HFF-Myc (cell line): ENCODE results near the gene SLC6A7.

Experiments used
- DNase-seq: peaks from one replicate; pipeline ENCODE4 v3.0.0-alpha.2; 2011; ENCODE audit warnings: low read depth; ENCODE audit errors: extremely low read depth
- H3K4me3 ChIP-seq: replicated peaks from 2 replicates; pipeline ENCODE4 v1.5.1; 2011; ENCODE audit warnings: low read depth, mild to moderate bottlenecking, control low read depth, low read length
- TF ChIP-seq, protein P1 (sequence below): IDR thresholded peaks from 2 replicates; pipeline ENCODE4 v1.5.1; 2012; ENCODE audit warnings: mild to moderate bottlenecking, low read depth, low read length, control low read depth; ENCODE audit errors: missing control alignments

SLC6A7 gene

DNA sequence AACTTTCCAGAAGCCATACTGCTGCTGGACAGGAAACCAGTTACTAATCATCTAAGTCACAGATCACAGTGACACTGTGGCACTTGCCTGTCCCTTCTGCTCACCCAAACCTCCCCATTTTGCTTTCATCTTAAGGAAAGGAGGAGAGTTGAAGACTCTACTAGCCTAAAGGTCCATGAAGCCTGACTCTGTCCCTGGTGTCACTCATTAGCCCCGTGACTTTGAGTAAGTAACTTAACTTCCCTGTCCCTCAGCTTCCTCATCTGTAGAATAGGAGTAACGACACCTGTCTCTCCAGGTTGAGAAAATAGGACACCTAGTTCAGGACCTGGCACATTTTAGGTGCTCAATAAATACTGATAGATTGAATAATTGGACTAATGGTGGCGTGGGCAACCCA lies 536 bp upstream of the SLC6A7 start:
- H3K4me3 ChIP-seq = no peak overlapping the region
- TF ChIP-seq, protein P1, sequence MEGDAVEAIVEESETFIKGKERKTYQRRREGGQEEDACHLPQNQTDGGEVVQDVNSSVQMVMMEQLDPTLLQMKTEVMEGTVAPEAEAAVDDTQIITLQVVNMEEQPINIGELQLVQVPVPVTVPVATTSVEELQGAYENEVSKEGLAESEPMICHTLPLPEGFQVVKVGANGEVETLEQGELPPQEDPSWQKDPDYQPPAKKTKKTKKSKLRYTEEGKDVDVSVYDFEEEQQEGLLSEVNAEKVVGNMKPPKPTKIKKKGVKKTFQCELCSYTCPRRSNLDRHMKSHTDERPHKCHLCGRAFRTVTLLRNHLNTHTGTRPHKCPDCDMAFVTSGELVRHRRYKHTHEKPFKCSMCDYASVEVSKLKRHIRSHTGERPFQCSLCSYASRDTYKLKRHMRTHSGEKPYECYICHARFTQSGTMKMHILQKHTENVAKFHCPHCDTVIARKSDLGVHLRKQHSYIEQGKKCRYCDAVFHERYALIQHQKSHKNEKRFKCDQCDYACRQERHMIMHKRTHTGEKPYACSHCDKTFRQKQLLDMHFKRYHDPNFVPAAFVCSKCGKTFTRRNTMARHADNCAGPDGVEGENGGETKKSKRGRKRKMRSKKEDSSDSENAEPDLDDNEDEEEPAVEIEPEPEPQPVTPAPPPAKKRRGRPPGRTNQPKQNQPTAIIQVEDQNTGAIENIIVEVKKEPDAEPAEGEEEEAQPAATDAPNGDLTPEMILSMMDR = no peak

DNA sequence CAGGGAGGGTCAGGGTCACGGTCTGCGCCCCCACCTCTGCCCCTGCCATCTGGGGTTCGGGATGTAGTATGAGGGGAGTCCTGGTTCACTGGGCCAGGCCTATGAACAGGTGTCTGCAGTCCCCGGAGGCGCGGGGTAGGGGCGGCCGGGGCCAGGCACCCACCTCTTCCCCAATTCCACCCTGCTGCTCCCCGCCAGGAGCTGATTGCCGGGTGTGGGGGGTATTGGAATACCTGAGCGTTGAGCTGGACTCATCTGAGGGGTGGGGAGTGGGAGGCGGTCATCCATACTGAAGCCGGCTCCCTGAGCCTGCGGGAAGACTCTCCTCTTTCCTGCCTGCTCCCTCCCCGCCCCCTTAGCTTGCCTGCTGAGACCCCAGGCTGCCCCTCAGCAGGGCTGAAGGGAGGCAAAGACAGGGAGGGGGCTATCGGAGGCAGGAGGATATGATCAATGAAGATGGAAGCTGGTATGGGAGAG lies 679 bp downstream of the SLC6A7 start:
- no peak overlapping the region for H3K4me3 ChIP-seq
- TF ChIP-seq, protein P1 = no peak

More for the DNA sequence above, 536 bp upstream of the SLC6A7 start:
- DNase-seq = no peak

DNA sequence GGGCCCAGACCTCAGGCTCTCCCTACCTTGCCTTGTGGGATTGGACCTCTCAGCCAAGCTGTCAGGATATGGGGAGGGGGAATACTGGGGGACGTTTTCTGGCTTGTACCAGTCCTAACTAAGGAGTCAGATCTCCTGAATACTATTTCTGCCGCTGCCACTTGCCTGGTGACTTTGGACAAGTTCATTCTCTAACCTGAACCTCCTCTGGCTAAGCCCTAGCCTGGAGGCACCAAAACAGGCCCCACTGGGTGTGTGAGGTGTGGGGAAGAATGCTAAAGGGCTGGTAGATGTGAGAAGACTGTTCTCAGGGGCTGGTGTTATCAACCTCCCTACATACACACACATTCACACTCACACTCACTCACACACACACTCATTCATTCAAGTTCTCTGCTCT lies 1.1 kb downstream of the SLC6A7 start:
- TF ChIP-seq, protein P1 = no peak
- no peak overlapping the region for H3K4me3 ChIP-seq
- DNase-seq = no peak

More for the DNA sequence above, 679 bp downstream of the SLC6A7 start:
- no peak for DNase-seq

DNA sequence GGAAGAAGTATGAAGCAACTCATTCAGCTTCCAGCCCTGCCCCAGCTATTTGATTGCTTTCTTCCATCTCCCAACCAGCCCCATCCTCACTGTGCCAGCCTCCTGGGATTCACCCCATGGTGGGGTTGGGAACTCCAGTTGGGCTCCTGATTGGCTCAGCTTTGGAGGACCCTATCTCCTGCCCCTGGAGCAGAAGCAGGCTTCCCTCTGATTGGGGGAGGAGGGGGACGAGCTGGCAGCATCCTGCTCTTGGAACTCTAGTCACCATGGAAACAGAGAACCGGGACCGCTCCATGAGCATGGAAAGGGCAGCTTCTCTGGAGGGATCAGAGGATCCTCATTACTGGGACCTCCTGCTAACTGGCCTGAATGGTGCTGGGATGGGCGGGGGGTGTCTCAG lies 2.6 kb downstream of the SLC6A7 start:
- H3K4me3 ChIP-seq = no peak overlapping the region
- no peak for DNase-seq
- TF ChIP-seq, protein P1 = no peak

DNA sequence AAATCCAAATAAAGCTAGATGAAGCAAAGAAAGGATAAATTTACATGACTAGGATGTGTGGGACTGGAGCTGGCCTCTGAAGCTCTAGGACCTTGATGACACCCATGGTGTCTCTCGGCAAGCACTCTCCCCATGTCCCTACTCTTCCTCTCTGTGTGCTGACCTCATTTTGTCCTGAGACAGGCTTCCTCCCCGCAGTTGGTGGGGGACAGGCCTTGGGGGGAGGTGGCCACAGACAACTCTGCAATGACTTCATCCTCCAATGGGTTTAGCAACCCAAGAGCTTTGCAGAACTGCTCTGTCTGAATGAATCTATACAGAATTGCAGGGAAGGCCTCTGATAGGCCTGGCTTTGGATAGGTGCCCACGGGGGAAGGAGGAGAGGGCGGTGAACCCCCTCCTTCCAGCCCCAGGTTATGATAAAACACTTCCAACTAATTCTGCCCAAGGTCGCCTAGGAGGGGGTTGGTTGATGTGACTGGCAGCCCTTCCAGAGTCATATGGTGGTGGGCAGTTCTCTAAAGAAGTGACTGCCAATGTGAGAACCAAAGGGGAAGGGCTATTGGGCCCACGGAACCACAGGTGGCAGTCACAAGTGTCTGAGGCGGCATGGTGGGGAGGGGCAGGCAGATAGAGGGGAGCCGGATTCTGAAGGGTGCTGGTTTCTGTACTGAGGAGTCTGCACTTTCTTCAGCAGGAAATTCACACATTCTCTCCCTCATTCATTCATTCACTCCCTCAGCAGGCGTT lies 6.0 kb downstream of the SLC6A7 start:
- DNase-seq = no peak
- TF ChIP-seq, protein P1 = no peak
- H3K4me3 ChIP-seq = no peak overlapping the region

DNA sequence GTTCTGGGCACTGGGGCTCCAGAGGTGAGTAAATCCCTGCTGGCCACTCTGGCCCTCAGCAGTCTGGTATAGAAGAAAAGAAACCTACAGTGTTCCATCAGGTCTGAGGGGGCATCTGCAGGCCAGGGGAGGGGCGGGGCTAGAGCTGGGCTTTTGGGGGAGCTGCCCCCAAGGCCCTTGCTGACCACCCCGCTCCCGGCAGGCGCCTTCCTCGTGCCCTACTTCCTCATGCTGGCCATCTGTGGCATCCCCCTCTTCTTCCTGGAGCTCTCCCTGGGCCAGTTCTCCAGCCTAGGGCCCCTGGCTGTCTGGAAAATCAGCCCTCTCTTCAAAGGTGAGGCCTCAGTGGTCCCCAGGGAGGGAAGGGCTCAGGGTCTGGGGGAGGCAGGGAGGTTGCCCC lies 6.7 kb downstream of the SLC6A7 start:
- no peak for DNase-seq
- TF ChIP-seq, protein P1 = no peak
- H3K4me3 ChIP-seq = no peak overlapping the region
